IMR-90 (cell line): ENCODE measurements around the gene LPCAT2. TPM values are rescaled to one million over a fixed set of nuclear protein-coding genes. Genes with fewer than 3 reads are reported as not detected.

ENCODE experiments used
- ATAC-seq: fragments of 200-7000 bp; cut with Tn5 transposase; 2 replicates; pipeline ENCODE4 v1.9.1; 2020; ENCODE audit warnings: low read depth, mild to moderate bottlenecking, moderate library complexity
- BruUV-seq: library from RNA; stranded (reverse); fragments of 400-500 nt; replicated peaks from 2 replicates; lab custom pipeline; 2021; lab: Mats Ljungman, UMichigan
- CTCF ChIA-PET: fragments of 300-600 bp; formaldehyde crosslinking; extraction: SDS; loops from one replicate; lab custom pipeline; 2021; ENCODE audit warnings: antibody characterized with exemption; lab: Yijun Ruan, JAX
- POLR2A ChIA-PET: fragments of 300-600 bp; sonication (Branson Sonifier 250); formaldehyde crosslinking; loops from one replicate; lab custom pipeline; 2022; ENCODE audit warnings: antibody characterized with exemption; ENCODE audit not compliant: unreplicated experiment; lab: Charles Lee
- DNase-seq: peaks from one replicate; pipeline ENCODE4 v3.0.0; 2013
- H2AFZ ChIP-seq: replicated peaks from 2 replicates; pipeline ENCODE3; 2013; ENCODE audit warnings: low read length, mild to moderate bottlenecking; ENCODE audit not compliant: poor library complexity
- H2AK5ac ChIP-seq: 2 replicates; pipeline ENCODE4 v1.6.1; 2013; ENCODE audit warnings: low read depth, low read length, inconsistent platforms
- H2AK9ac ChIP-seq: replicated peaks from 2 replicates; pipeline ENCODE3; 2013; ENCODE audit warnings: mild to moderate bottlenecking, low read depth, low read length, moderate library complexity; ENCODE audit not compliant: poor library complexity
- H2BK120ac ChIP-seq: 2 replicates; pipeline ENCODE4 v1.6.1; 2013; ENCODE audit warnings: low read depth, low read length, inconsistent platforms
- H2BK15ac ChIP-seq: 3 replicates; pipeline ENCODE4 v1.6.1; 2013; ENCODE audit warnings: low read depth, low read length, inconsistent platforms
- H2BK20ac ChIP-seq: 2 replicates; pipeline ENCODE4 v1.6.1; 2013; ENCODE audit warnings: low read depth, mild to moderate bottlenecking, inconsistent platforms, low read length, moderate library complexity
- H2BK5ac ChIP-seq: 2 replicates; pipeline ENCODE4 v1.6.1; 2013; ENCODE audit warnings: mild to moderate bottlenecking, low read depth, low read length, inconsistent platforms; ENCODE audit not compliant: poor library complexity, severe bottlenecking
- H3K14ac ChIP-seq: replicated peaks from 2 replicates; pipeline ENCODE4 v1.6.1; 2013; ENCODE audit warnings: low read depth, low read length, inconsistent platforms
- H3K18ac ChIP-seq: 2 replicates; pipeline ENCODE4 v1.6.1; 2013; ENCODE audit warnings: low read depth, low read length, control low read depth
- H3K23ac ChIP-seq: 2 replicates; pipeline ENCODE4 v1.6.1; 2013; ENCODE audit warnings: low read depth, low read length, inconsistent platforms
- H3K27ac ChIP-seq: 2 replicates; pipeline ENCODE4 v1.5.1; 2013; ENCODE audit warnings: mild to moderate bottlenecking, control low read depth, low read length; ENCODE audit not compliant: insufficient read depth
- H3K27me3 ChIP-seq: 2 replicates; pipeline ENCODE4 v1.6.1; 2013; ENCODE audit warnings: low read length; ENCODE audit not compliant: control insufficient read depth, insufficient read depth
- H3K36me3 ChIP-seq: 2 replicates; pipeline ENCODE4 v1.6.1; 2013; ENCODE audit warnings: low read length, mixed read lengths; ENCODE audit not compliant: control insufficient read depth, insufficient read depth
- H3K4ac ChIP-seq: 2 replicates; pipeline ENCODE4 v1.6.1; 2013; ENCODE audit warnings: low read depth, low read length, inconsistent platforms
- H3K4me1 ChIP-seq: 2 replicates; pipeline ENCODE4 v1.6.1; 2013; ENCODE audit warnings: low read length, mixed read lengths; ENCODE audit not compliant: control insufficient read depth, insufficient read depth
- H3K4me2 ChIP-seq: 2 replicates; pipeline ENCODE4 v1.6.1; 2013; ENCODE audit warnings: low read depth, mild to moderate bottlenecking, control low read depth, low read length, moderate library complexity
- H3K4me3 ChIP-seq: 2 replicates; pipeline ENCODE4 v1.5.1; 2013; ENCODE audit warnings: low read depth, mild to moderate bottlenecking, control low read depth, low read length, moderate library complexity; ENCODE audit not compliant: insufficient read depth
- H3K56ac ChIP-seq: 2 replicates; pipeline ENCODE4 v1.6.1; 2013; ENCODE audit warnings: low read length, inconsistent platforms; ENCODE audit not compliant: insufficient read depth; ENCODE audit errors: extremely low read depth
- H3K79me1 ChIP-seq, 2 experiments: 2 replicates each; pipeline ENCODE4 v1.6.1; 2013; ENCODE audit warnings: low read length in 2 of 2, inconsistent platforms in 1 of 2, low read depth in 1 of 2
- H3K9ac ChIP-seq: 2 replicates; pipeline ENCODE4 v1.6.1; 2013; ENCODE audit warnings: low read depth, low read length, control low read depth
- H3K9me1 ChIP-seq: 2 replicates; pipeline ENCODE4 v1.6.1; 2013; ENCODE audit warnings: low read length, inconsistent platforms; ENCODE audit not compliant: insufficient read depth
- H3K9me3 ChIP-seq: 2 replicates; pipeline ENCODE4 v1.6.1; 2013; ENCODE audit warnings: low read length; ENCODE audit not compliant: control insufficient read depth, insufficient read depth
- H4K20me1 ChIP-seq: 2 replicates; pipeline ENCODE4 v1.6.1; 2013; ENCODE audit warnings: low read length, inconsistent platforms; ENCODE audit not compliant: insufficient read depth
- H4K5ac ChIP-seq: 2 replicates; pipeline ENCODE4 v1.6.1; 2013; ENCODE audit warnings: mild to moderate bottlenecking, low read depth, low read length, control low read depth
- H4K8ac ChIP-seq, 2 experiments: 2 replicates each; pipeline ENCODE4 v1.6.1; 2013; ENCODE audit warnings: low read depth in 2 of 2, low read length in 2 of 2, control low read depth in 1 of 2, inconsistent platforms in 1 of 2
- H4K91ac ChIP-seq: 2 replicates; pipeline ENCODE4 v1.6.1; 2013; ENCODE audit warnings: low read depth, low read length, inconsistent platforms; ENCODE audit not compliant: insufficient read depth
- BHLHE40 ChIP-seq: fragments of 150-350 bp; IDR thresholded peaks from 2 replicates; pipeline ENCODE4 v1.6.1; 2016; ENCODE audit warnings: mild to moderate bottlenecking, low read depth, low read length
- ELK1 ChIP-seq: fragments of 150-350 bp; IDR thresholded peaks from 2 replicates; pipeline ENCODE4 v1.6.1; 2016; ENCODE audit warnings: low read depth, mild to moderate bottlenecking, low read length, moderate library complexity, borderline replicate concordance
- FOS ChIP-seq: fragments of 150-350 bp; IDR thresholded peaks from 2 replicates; pipeline ENCODE4 v1.6.1; 2016; ENCODE audit warnings: low read depth, low read length
- MAFK ChIP-seq: IDR thresholded peaks from 2 replicates; pipeline ENCODE4 v1.6.1; 2012; ENCODE audit warnings: low read depth, low read length, improper control_type of control experiment
- MXI1 ChIP-seq: IDR thresholded peaks from 2 replicates; pipeline ENCODE4 v1.6.1; 2012; ENCODE audit warnings: low read depth, mild to moderate bottlenecking, low read length, moderate library complexity, borderline replicate concordance
- POLR2A ChIP-seq: IDR thresholded peaks from 2 replicates; pipeline ENCODE4 v1.6.1; 2012; ENCODE audit warnings: mild to moderate bottlenecking, low read depth, low read length
- RAD21 ChIP-seq: IDR thresholded peaks from 2 replicates; pipeline ENCODE4 v1.6.1; 2012; ENCODE audit warnings: low read length, improper control_type of control experiment
- RCOR1 ChIP-seq: IDR thresholded peaks from 2 replicates; pipeline ENCODE4 v1.6.1; 2012; ENCODE audit warnings: mild to moderate bottlenecking, low read length, improper control_type of control experiment; ENCODE audit not compliant: insufficient replicate concordance
- RFX5 ChIP-seq: IDR thresholded peaks from 2 replicates; pipeline ENCODE4 v1.8.0; 2012; ENCODE audit warnings: low read depth, mild to moderate bottlenecking, low read length, moderate library complexity
- SMC3 ChIP-seq: fragments of 150-350 bp; IDR thresholded peaks from 2 replicates; pipeline ENCODE4 v1.6.1; 2016; ENCODE audit warnings: low read depth, mild to moderate bottlenecking, antibody characterized with exemption, low read length, moderate library complexity
- USF2 ChIP-seq: fragments of 150-350 bp; IDR thresholded peaks from 2 replicates; pipeline ENCODE4 v1.6.1; 2017; ENCODE audit warnings: mild to moderate bottlenecking, antibody characterized with exemption, low read length, low read depth
- WGBS, 2 experiments: methylation state at CpG; one replicate each; pipeline versions ENCODE4 v1.1.5 to v1.1.7; 2013; ENCODE audit warnings: missing lambda C conversion rate in 2 of 2; ENCODE audit not compliant: insufficient read length in 1 of 2; ENCODE audit errors: extremely low coverage in 2 of 2; 5-methylcytosine and 5-hydroxymethylcytosine counted together
- dilution Hi-C: fragments of 300-500 bp; cut with HindIII; formaldehyde crosslinking; loops from one replicate; pipeline ENCODE4 v1.14.3; 2018; ENCODE audit warnings: low sequenced_read_pairs; ENCODE audit not compliant: unreplicated experiment
- in situ Hi-C: fragments of 300-500 bp; cut with MboI; formaldehyde crosslinking; loops from 3 replicates; pipeline ENCODE4 v1.14.3; 2019; ENCODE audit warnings: low sequenced_read_pairs, inconsistent platforms, mixed read lengths
- intact Hi-C: fragments of 100-400 bp; cut with micrococcal nuclease; formaldehyde crosslinking; loops from 2 replicates; pipeline ENCODE4 v1.10.0; 2022
- polyA plus RNA-seq, 3 experiments: library from polyadenylated mRNA; depleted of rRNA; stranded (reverse); fragments of >200 nt; gene quantifications; 2 replicates each; pipeline ENCODE4 v1.2.3, GENCODE V29; 2012; ENCODE audit warnings: low replicate concordance in 1 of 3
- total RNA-seq: library from RNA; depleted of rRNA; stranded (reverse); fragments of >200 nt; gene quantifications from 2 replicates; pipeline ENCODE4 v1.2.3, GENCODE V29; 2012

The LPCAT2 gene
- total and polyA plus RNA-seq, 2 of the 4 experiments (the other 2 are of a cell fraction) = 8.6 to 8.7 TPM

- ChIA-PET CTCF (interaction anchor here (0.5 kb wide), 1 partner anchor 112 kb away, joined by 4 read pairs; no protein-coding TSS in a partner anchor), POLR2A (no interaction called here)
- no peaks in the 10 kb centered on the region for H3K79me1 ChIP-seq
- in situ Hi-C loops (no loop called here), intact Hi-C loops (no loop called here), dilution Hi-C loops (no loop called here)
- H3K27me3 ChIP-seq = no peaks in the 10 kb centered on the region
- no peak overlapping the region for H4K8ac ChIP-seq
- no peak overlapping the region for H2BK15ac ChIP-seq
- H3K9ac ChIP-seq = no peak overlapping the region
- no TSS peak for BruUV-seq
- H2AFZ ChIP-seq = no peak overlapping the region
- H2BK20ac ChIP-seq = no peak overlapping the region
- no peak for TF ChIP-seq BHLHE40
- no peak for TF ChIP-seq SMC3
- no peak for TF ChIP-seq RCOR1
- TF ChIP-seq ELK1 = no peak
- TF ChIP-seq USF2 = no peak
- TF ChIP-seq RFX5 = no peak
- no peak for TF ChIP-seq MXI1
- TF ChIP-seq MAFK = no peak
- TF ChIP-seq FOS = no peak
- TF ChIP-seq RAD21 = no peak
- TF ChIP-seq POLR2A = no peak
- H3K36me3 ChIP-seq = no peaks in the 10 kb centered on the region
- ATAC-seq (no peak), DNase-seq (peak; percentile 43)
- no peak overlapping the region for H3K4ac ChIP-seq
- H3K4me2 ChIP-seq = no peak overlapping the region
- no peak overlapping the region for H3K27ac ChIP-seq
- H3K14ac ChIP-seq = no peak overlapping the region
- peaks cover 3% of the 10 kb centered on the region for H3K4me1 ChIP-seq
- no peak overlapping the region for H4K91ac ChIP-seq
- H2BK5ac ChIP-seq = no peak overlapping the region
- H3K4me3 ChIP-seq = no peak overlapping the region
- no peak overlapping the region for H3K56ac ChIP-seq
- H4K5ac ChIP-seq = no peak overlapping the region
- no peak overlapping the region for H2AK9ac ChIP-seq
- no peaks in the 10 kb centered on the region for H3K9me3 ChIP-seq
- H2AK5ac ChIP-seq = no peak overlapping the region
- no peak overlapping the region for H3K18ac ChIP-seq
- no CpG with 5 or more reads among the region's 1 CpG for WGBS, 2 experiments
- no peak overlapping the region for H3K23ac ChIP-seq
- H4K20me1 ChIP-seq = peaks cover 5% of the 10 kb centered on the region; the same call in 1 of the 2 replicates
- no peak overlapping the region for H2BK120ac ChIP-seq
- H3K9me1 ChIP-seq = no peaks in the 10 kb centered on the region
Observed at GRCh38 chr16:55562936-55563335, 54.1 kb downstream of the LPCAT2 start.
